WTC11 (cell line): ENCODE results near the gene CERS5. TPM values are rescaled to one million over a fixed set of nuclear protein-coding genes. Genes with fewer than 3 reads are reported as not detected.

Experiments used
- ATAC-seq: fragments of 200-7000 bp; cut with Tn5 transposase; 2 replicates; pipeline ENCODE4 v1.10.0; 2021; ENCODE audit warnings: mild to moderate bottlenecking, moderate library complexity
- CTCF ChIA-PET: fragments of 300-600 bp; sonication (Branson Sonifier 250); formaldehyde crosslinking; loops from one replicate; lab custom pipeline; 2021; ENCODE audit warnings: antibody characterized with exemption; lab: Charles Lee
- POLR2A ChIA-PET: fragments of 350-600 bp; sonication (Branson Sonifier 250); formaldehyde crosslinking; loops from one replicate; lab custom pipeline; 2021; ENCODE audit warnings: antibody characterized with exemption; lab: Charles Lee
- DNase-seq: peaks from one replicate; pipeline ENCODE4 v3.0.0; 2021; ENCODE audit warnings: low spot score
- H3K27ac Mint-ChIP-seq: 2 replicates; pipeline ENCODE4 v1.8.0; 2021; ENCODE audit warnings: mixed read lengths
- H3K27me3 Mint-ChIP-seq: 2 replicates; pipeline ENCODE4 v1.8.0; 2021; ENCODE audit warnings: low read depth, mild to moderate bottlenecking, moderate library complexity, mixed read lengths
- H3K36me3 Mint-ChIP-seq: 2 replicates; pipeline ENCODE4 v1.8.0; 2021; ENCODE audit warnings: mixed read lengths
- H3K4me1 Mint-ChIP-seq: 2 replicates; pipeline ENCODE4 v1.8.0; 2022; ENCODE audit warnings: mixed read lengths
- H3K4me3 Mint-ChIP-seq: 2 replicates; pipeline ENCODE4 v1.8.0; 2021; ENCODE audit warnings: mild to moderate bottlenecking, moderate library complexity, mixed read lengths
- H3K9me3 Mint-ChIP-seq: 2 replicates; pipeline ENCODE4 v1.8.0; 2021; ENCODE audit warnings: mixed read lengths
- ATF6 ChIP-seq: sonication (generic); formaldehyde crosslinking; IDR thresholded peaks from 2 replicates; pipeline ENCODE4 v1.8.1; 2023; ENCODE audit warnings: mild to moderate bottlenecking, missing genetic modification reagents
- CREM ChIP-seq: sonication (generic); formaldehyde crosslinking; IDR thresholded peaks from 2 replicates; pipeline ENCODE4 v1.8.1; 2022; ENCODE audit warnings: mild to moderate bottlenecking, missing genetic modification reagents, moderate library complexity
- E2F1 ChIP-seq: sonication (generic); formaldehyde crosslinking; IDR thresholded peaks from 2 replicates; pipeline ENCODE4 v1.8.0; 2022; ENCODE audit warnings: mild to moderate bottlenecking, missing genetic modification reagents
- ELF4 ChIP-seq: sonication (generic); formaldehyde crosslinking; IDR thresholded peaks from 2 replicates; pipeline ENCODE4 v1.8.1; 2022; ENCODE audit warnings: low read depth, mild to moderate bottlenecking, moderate library complexity, missing genetic modification reagents
- GTF2I ChIP-seq: fragments of 250-450 bp; sonication (Bioruptor Pico); conservative IDR thresholded peaks from 2 replicates; pipeline ENCODE4 v1.4.0; 2021; ENCODE audit warnings: mild to moderate bottlenecking
- MLX ChIP-seq: sonication (generic); formaldehyde crosslinking; IDR thresholded peaks from 2 replicates; pipeline ENCODE4 v1.8.1; 2023; ENCODE audit warnings: mild to moderate bottlenecking, missing genetic modification reagents, moderate library complexity
- NFATC4 ChIP-seq: fragments of 250-450 bp; sonication (Bioruptor Pico); IDR thresholded peaks from 2 replicates; pipeline ENCODE4 v1.9.0; 2021; ENCODE audit warnings: mild to moderate bottlenecking
- NFE2L1 ChIP-seq: sonication (generic); formaldehyde crosslinking; IDR thresholded peaks from 2 replicates; pipeline ENCODE4 v1.8.1; 2023; ENCODE audit warnings: missing genetic modification reagents
- RELA ChIP-seq: sonication (generic); formaldehyde crosslinking; IDR thresholded peaks from 2 replicates; pipeline ENCODE4 v1.8.1; 2022; ENCODE audit warnings: missing genetic modification reagents, mild to moderate bottlenecking, borderline replicate concordance
- RORB ChIP-seq: fragments of 250-450 bp; sonication (Bioruptor Pico); IDR thresholded peaks from 2 replicates; pipeline ENCODE4 v1.9.0; 2021; ENCODE audit warnings: mild to moderate bottlenecking
- TEAD1 ChIP-seq: sonication (generic); formaldehyde crosslinking; IDR thresholded peaks from 2 replicates; pipeline ENCODE4 v1.8.0; 2022; ENCODE audit warnings: mild to moderate bottlenecking, missing genetic modification reagents
- TP53 ChIP-seq: sonication (generic); formaldehyde crosslinking; IDR thresholded peaks from 2 replicates; pipeline ENCODE4 v1.8.1; 2023; ENCODE audit warnings: mild to moderate bottlenecking, missing genetic modification reagents
- USF2 ChIP-seq: sonication (generic); formaldehyde crosslinking; IDR thresholded peaks from 2 replicates; pipeline ENCODE4 v1.8.1; 2023; ENCODE audit warnings: mild to moderate bottlenecking, missing genetic modification reagents, moderate library complexity
- ZMAT4 ChIP-seq: fragments of 250-450 bp; sonication (Bioruptor Pico); IDR thresholded peaks from 2 replicates; pipeline ENCODE4 v1.9.0; 2021; ENCODE audit warnings: mild to moderate bottlenecking
- ZNF232 ChIP-seq: sonication (generic); formaldehyde crosslinking; IDR thresholded peaks from 2 replicates; pipeline ENCODE4 v1.8.0; 2022; ENCODE audit warnings: mild to moderate bottlenecking, missing genetic modification reagents
- ZNF263 ChIP-seq: sonication (generic); formaldehyde crosslinking; IDR thresholded peaks from 2 replicates; pipeline ENCODE4 v1.8.1; 2022; ENCODE audit warnings: low read depth, mild to moderate bottlenecking, moderate library complexity, missing genetic modification reagents
- ZNF425 ChIP-seq: fragments of 250-450 bp; sonication (Bioruptor Pico); conservative IDR thresholded peaks from 2 replicates; pipeline ENCODE4 v1.9.0; 2021; ENCODE audit warnings: mild to moderate bottlenecking
- total RNA-seq: library from RNA; stranded (reverse); gene quantifications from 3 replicates; pipeline ENCODE4 v1.2.3, GENCODE V29; 2021

The CERS5 gene
- total RNA-seq, 1 experiment from 2014 or later, result 55.8 TPM

GRCh38 chr12:50201987-50202521 is 34.9 kb upstream of the CERS5 start:
- Mint-ChIP-seq H3K36me3 (peaks cover 47% of the 10 kb centered on the region), H3K4me1 (peaks cover 23% of the 10 kb centered on the region), H3K27me3 (no peaks in the 10 kb centered on the region), H3K4me3 (peak overlapping the region; percentile 44), H3K27ac (peak overlapping the region; percentile 99), H3K9me3 (no peaks in the 10 kb centered on the region)
- ChIA-PET POLR2A (no interaction called here), CTCF (interaction anchor here (1.0 to 1.4 kb wide), 2 partner anchors 20 to 113 kb away, joined by 4 to 5 read pairs; no protein-coding TSS in a partner anchor)
- no peak for DNase-seq
- peak; percentile 81 for ATAC-seq
- TF ChIP-seq RELA (CRISPR knock-in tag), result no peak
- TF ChIP-seq ZNF232 (CRISPR knock-in tag), result no peak
- no peak for TF ChIP-seq ATF6

GRCh38 chr12:50200552-50201273 is 33.5 kb upstream of the CERS5 start:
- Mint-ChIP-seq H3K9me3 (no peaks in the 10 kb centered on the region), H3K4me3 (no peak overlapping the region), H3K36me3 (peaks cover 47% of the 10 kb centered on the region), H3K27me3 (no peaks in the 10 kb centered on the region)
- CTCF ChIA-PET, result interaction anchor here (0.6 kb wide), 1 partner anchor 114 kb away, joined by 3 read pairs; no protein-coding TSS in a partner anchor
- no peak for TF ChIP-seq ATF6
- TF ChIP-seq MLX, result no peak
- no peak for TF ChIP-seq CREM (CRISPR knock-in tag)
- TF ChIP-seq ELF4 (CRISPR knock-in tag), result no peak
- no peak for TF ChIP-seq ZMAT4 (CRISPR knock-in tag)
- no peak for TF ChIP-seq ZNF263 (CRISPR knock-in tag)
- TF ChIP-seq GTF2I (CRISPR knock-in tag), result no peak
- no peak for TF ChIP-seq E2F1 (CRISPR knock-in tag)
- TF ChIP-seq, all 79 proteins: peak for 0
- Mint-ChIP-seq H3K4me1 (peaks cover 19% of the 10 kb centered on the region), H3K27ac (peak overlapping the region; percentile 50; the same call in 1 of the 2 replicates)
- no peak for DNase-seq
- ATAC-seq, result no peak
- POLR2A ChIA-PET, result no interaction called here

GRCh38 chr12:50198829-50199228 is 31.7 kb upstream of the CERS5 start:
- CTCF ChIA-PET, result no interaction called here
- Mint-ChIP-seq H3K4me3 (no peak overlapping the region), H3K27ac (no peak overlapping the region), H3K36me3 (peaks cover 43% of the 10 kb centered on the region), H3K4me1 (peaks cover 12% of the 10 kb centered on the region), H3K9me3 (no peaks in the 10 kb centered on the region), H3K27me3 (no peaks in the 10 kb centered on the region)
- POLR2A ChIA-PET, result no interaction called here
- DNase-seq (no peak), ATAC-seq (no peak)
- no peak for TF ChIP-seq RELA (CRISPR knock-in tag)

- Mint-ChIP-seq H3K9me3 (no peaks in the 10 kb centered on the region), H3K27me3 (no peaks in the 10 kb centered on the region), H3K4me3 (no peak overlapping the region), H3K36me3 (peaks cover 42% of the 10 kb centered on the region), H3K27ac (no peak overlapping the region; the same call in 1 of the 2 replicates), H3K4me1 (peaks cover 5% of the 10 kb centered on the region)
- CTCF ChIA-PET, result interaction anchor here (0.8 kb wide), 1 partner anchor 25 kb away, joined by 3 read pairs; no protein-coding TSS in a partner anchor
- DNase-seq (no peak), ATAC-seq (no peak)
- POLR2A ChIA-PET, result no interaction called here
- TF ChIP-seq USF2 (CRISPR knock-in tag), result no peak
- no peak for TF ChIP-seq TP53 (CRISPR knock-in tag)
- TF ChIP-seq NFE2L1 (CRISPR knock-in tag), result no peak
- TF ChIP-seq NFATC4 (CRISPR knock-in tag), result no peak
- TF ChIP-seq TEAD1 (CRISPR knock-in tag), result no peak
- TF ChIP-seq RORB (CRISPR knock-in tag), result no peak
- TF ChIP-seq ZNF425 (CRISPR knock-in tag), result no peak
These were observed 30.1 kb upstream of the CERS5 start for GRCh38 chr12:50197297-50197727.
